ENCODE data around the gene SLC9A9.

SLC9A9 gene

GRCh38 chr3:143418391-143418790 lies 429.9 kb downstream of the SLC9A9 start:
- Histone ChIP-seq H3K4me3 (ENCODE audit: low read depth, low read length) (no peak overlapping the region), H3K36me3 (replicated peaks) (no peaks in the 10 kb centered on the region), H3K27ac (no peak overlapping the region), H3K27me3 (replicated peaks) (no peaks in the 10 kb centered on the region)
- in situ Hi-C loops (cut with HindIII; ENCODE audit: low pct_ligation_motif_present, low sequenced_read_pairs) = no loop called here
- no peak for TF ChIP-seq CTCF (IDR thresholded peaks at IDR 0.05; ENCODE audit: low read depth, low read length, missing control alignments)
- no peak for DNase-seq

- TF ChIP-seq CTCF (IDR thresholded peaks at IDR 0.05; ENCODE audit: low read depth, low read length, missing control alignments) = no peak
- H3K27me3 ChIP-seq (replicated peaks) = no peaks in the 10 kb centered on the region
- H3K4me3 ChIP-seq (ENCODE audit: low read depth, low read length) = no peak overlapping the region
- H3K36me3 ChIP-seq (replicated peaks) = no peaks in the 10 kb centered on the region
- H3K27ac ChIP-seq = no peak overlapping the region
- no peak for DNase-seq
- in situ Hi-C loops (cut with HindIII; ENCODE audit: low pct_ligation_motif_present, low sequenced_read_pairs) = no loop called here
Measured at GRCh38 chr3:143416229-143416628, 432.0 kb downstream of the SLC9A9 start.

GRCh38 chr3:143414571-143415253 lies 433.6 kb downstream of the SLC9A9 start:
- DNase-seq = no peak

GRCh38 chr3:143413372-143413771 lies 434.9 kb downstream of the SLC9A9 start:
- no peaks in the 10 kb centered on the region for H3K27me3 ChIP-seq (replicated peaks)
- TF ChIP-seq CTCF (IDR thresholded peaks at IDR 0.05; ENCODE audit: low read depth, low read length, missing control alignments) = no peak
- in situ Hi-C loops (cut with HindIII; ENCODE audit: low pct_ligation_motif_present, low sequenced_read_pairs) = no loop called here
- no peak for DNase-seq
- no peak overlapping the region for H3K4me3 ChIP-seq (ENCODE audit: low read depth, low read length)
- H3K27ac ChIP-seq = no peak overlapping the region
- H3K36me3 ChIP-seq (replicated peaks) = no peaks in the 10 kb centered on the region

More at GRCh38 chr3:143414571-143415253, 433.6 kb downstream of the SLC9A9 start:
- H3K36me3 ChIP-seq (replicated peaks) = no peaks in the 10 kb centered on the region
- no peak for TF ChIP-seq CTCF (IDR thresholded peaks at IDR 0.05; ENCODE audit: low read depth, low read length, missing control alignments)
- in situ Hi-C loops (cut with HindIII; ENCODE audit: low pct_ligation_motif_present, low sequenced_read_pairs) = no loop called here
- H3K4me3 ChIP-seq (ENCODE audit: low read depth, low read length) = no peak overlapping the region
- no peak overlapping the region for H3K27ac ChIP-seq
- H3K27me3 ChIP-seq (replicated peaks) = no peaks in the 10 kb centered on the region

- Histone ChIP-seq H3K27me3 (replicated peaks) (no peaks in the 10 kb centered on the region), H3K4me3 (ENCODE audit: low read depth, low read length) (no peak overlapping the region), H3K36me3 (replicated peaks) (no peaks in the 10 kb centered on the region), H3K27ac (no peak overlapping the region)
- no peak for TF ChIP-seq CTCF (IDR thresholded peaks at IDR 0.05; ENCODE audit: low read depth, low read length, missing control alignments)
- in situ Hi-C loops (cut with HindIII; ENCODE audit: low pct_ligation_motif_present, low sequenced_read_pairs) = no loop called here
- no peak for DNase-seq
Measured at GRCh38 chr3:143412084-143412483, 436.2 kb downstream of the SLC9A9 start.

- H3K4me3 ChIP-seq (ENCODE audit: low read depth, low read length) = no peak overlapping the region
- no peaks in the 10 kb centered on the region for H3K27me3 ChIP-seq (replicated peaks)
- DNase-seq = no peak
- TF ChIP-seq CTCF (IDR thresholded peaks at IDR 0.05; ENCODE audit: low read depth, low read length, missing control alignments) = no peak
- in situ Hi-C loops (cut with HindIII; ENCODE audit: low pct_ligation_motif_present, low sequenced_read_pairs) = no loop called here
- no peaks in the 10 kb centered on the region for H3K36me3 ChIP-seq (replicated peaks)
- no peak overlapping the region for H3K27ac ChIP-seq
Measured at GRCh38 chr3:143410259-143410658, 438.0 kb downstream of the SLC9A9 start.
